IMR-90 (cell line): ENCODE data around the gene ALDH3A2. TPM values are rescaled to one million over a fixed set of nuclear protein-coding genes. Genes with fewer than 3 reads are reported as not detected.

Experiments used
- ATAC-seq: fragments of 200-7000 bp; cut with Tn5 transposase; 2 replicates; pipeline ENCODE4 v1.9.1; 2020; ENCODE audit warnings: low read depth, mild to moderate bottlenecking, moderate library complexity
- BruUV-seq: library from RNA; stranded (reverse); fragments of 400-500 nt; replicated peaks from 2 replicates; lab custom pipeline; 2021; lab: Mats Ljungman, UMichigan
- CTCF ChIA-PET: fragments of 300-600 bp; formaldehyde crosslinking; extraction: SDS; loops from one replicate; lab custom pipeline; 2021; ENCODE audit warnings: antibody characterized with exemption; lab: Yijun Ruan, JAX
- POLR2A ChIA-PET: fragments of 300-600 bp; sonication (Branson Sonifier 250); formaldehyde crosslinking; loops from one replicate; lab custom pipeline; 2022; ENCODE audit warnings: antibody characterized with exemption; ENCODE audit not compliant: unreplicated experiment; lab: Charles Lee
- DNase-seq: peaks from one replicate; pipeline ENCODE4 v3.0.0; 2013
- H2AFZ ChIP-seq: replicated peaks from 2 replicates; pipeline ENCODE3; 2013; ENCODE audit warnings: low read length, mild to moderate bottlenecking; ENCODE audit not compliant: poor library complexity
- H2AK5ac ChIP-seq: 2 replicates; pipeline ENCODE4 v1.6.1; 2013; ENCODE audit warnings: low read depth, low read length, inconsistent platforms
- H2AK9ac ChIP-seq: replicated peaks from 2 replicates; pipeline ENCODE3; 2013; ENCODE audit warnings: mild to moderate bottlenecking, low read depth, low read length, moderate library complexity; ENCODE audit not compliant: poor library complexity
- H2BK120ac ChIP-seq: 2 replicates; pipeline ENCODE4 v1.6.1; 2013; ENCODE audit warnings: low read depth, low read length, inconsistent platforms
- H2BK15ac ChIP-seq: 3 replicates; pipeline ENCODE4 v1.6.1; 2013; ENCODE audit warnings: low read depth, low read length, inconsistent platforms
- H2BK20ac ChIP-seq: 2 replicates; pipeline ENCODE4 v1.6.1; 2013; ENCODE audit warnings: low read depth, mild to moderate bottlenecking, inconsistent platforms, low read length, moderate library complexity
- H2BK5ac ChIP-seq: 2 replicates; pipeline ENCODE4 v1.6.1; 2013; ENCODE audit warnings: mild to moderate bottlenecking, low read depth, low read length, inconsistent platforms; ENCODE audit not compliant: poor library complexity, severe bottlenecking
- H3K14ac ChIP-seq: replicated peaks from 2 replicates; pipeline ENCODE4 v1.6.1; 2013; ENCODE audit warnings: low read depth, low read length, inconsistent platforms
- H3K18ac ChIP-seq: 2 replicates; pipeline ENCODE4 v1.6.1; 2013; ENCODE audit warnings: low read depth, low read length, control low read depth
- H3K23ac ChIP-seq: 2 replicates; pipeline ENCODE4 v1.6.1; 2013; ENCODE audit warnings: low read depth, low read length, inconsistent platforms
- H3K27ac ChIP-seq: 2 replicates; pipeline ENCODE4 v1.5.1; 2013; ENCODE audit warnings: mild to moderate bottlenecking, control low read depth, low read length; ENCODE audit not compliant: insufficient read depth
- H3K27me3 ChIP-seq: 2 replicates; pipeline ENCODE4 v1.6.1; 2013; ENCODE audit warnings: low read length; ENCODE audit not compliant: control insufficient read depth, insufficient read depth
- H3K36me3 ChIP-seq: 2 replicates; pipeline ENCODE4 v1.6.1; 2013; ENCODE audit warnings: low read length, mixed read lengths; ENCODE audit not compliant: control insufficient read depth, insufficient read depth
- H3K4ac ChIP-seq: 2 replicates; pipeline ENCODE4 v1.6.1; 2013; ENCODE audit warnings: low read depth, low read length, inconsistent platforms
- H3K4me1 ChIP-seq: 2 replicates; pipeline ENCODE4 v1.6.1; 2013; ENCODE audit warnings: low read length, mixed read lengths; ENCODE audit not compliant: control insufficient read depth, insufficient read depth
- H3K4me2 ChIP-seq: 2 replicates; pipeline ENCODE4 v1.6.1; 2013; ENCODE audit warnings: low read depth, mild to moderate bottlenecking, control low read depth, low read length, moderate library complexity
- H3K4me3 ChIP-seq: 2 replicates; pipeline ENCODE4 v1.5.1; 2013; ENCODE audit warnings: low read depth, mild to moderate bottlenecking, control low read depth, low read length, moderate library complexity; ENCODE audit not compliant: insufficient read depth
- H3K56ac ChIP-seq: 2 replicates; pipeline ENCODE4 v1.6.1; 2013; ENCODE audit warnings: low read length, inconsistent platforms; ENCODE audit not compliant: insufficient read depth; ENCODE audit errors: extremely low read depth
- H3K79me1 ChIP-seq, 2 experiments: 2 replicates each; pipeline ENCODE4 v1.6.1; 2013; ENCODE audit warnings: low read length in 2 of 2, inconsistent platforms in 1 of 2, low read depth in 1 of 2
- H3K9ac ChIP-seq: 2 replicates; pipeline ENCODE4 v1.6.1; 2013; ENCODE audit warnings: low read depth, low read length, control low read depth
- H3K9me1 ChIP-seq: 2 replicates; pipeline ENCODE4 v1.6.1; 2013; ENCODE audit warnings: low read length, inconsistent platforms; ENCODE audit not compliant: insufficient read depth
- H3K9me3 ChIP-seq: 2 replicates; pipeline ENCODE4 v1.6.1; 2013; ENCODE audit warnings: low read length; ENCODE audit not compliant: control insufficient read depth, insufficient read depth
- H4K20me1 ChIP-seq: 2 replicates; pipeline ENCODE4 v1.6.1; 2013; ENCODE audit warnings: low read length, inconsistent platforms; ENCODE audit not compliant: insufficient read depth
- H4K5ac ChIP-seq: 2 replicates; pipeline ENCODE4 v1.6.1; 2013; ENCODE audit warnings: mild to moderate bottlenecking, low read depth, low read length, control low read depth
- H4K8ac ChIP-seq, 2 experiments: 2 replicates each; pipeline ENCODE4 v1.6.1; 2013; ENCODE audit warnings: low read depth in 2 of 2, low read length in 2 of 2, control low read depth in 1 of 2, inconsistent platforms in 1 of 2
- H4K91ac ChIP-seq: 2 replicates; pipeline ENCODE4 v1.6.1; 2013; ENCODE audit warnings: low read depth, low read length, inconsistent platforms; ENCODE audit not compliant: insufficient read depth
- BHLHE40 ChIP-seq: fragments of 150-350 bp; IDR thresholded peaks from 2 replicates; pipeline ENCODE4 v1.6.1; 2016; ENCODE audit warnings: mild to moderate bottlenecking, low read depth, low read length
- CEBPB ChIP-seq: IDR thresholded peaks from 2 replicates; pipeline ENCODE4 v1.6.1; 2012; ENCODE audit warnings: low read depth, low read length, improper control_type of control experiment
- CHD1 ChIP-seq: IDR thresholded peaks from 2 replicates; pipeline ENCODE4 v1.6.1; 2012; ENCODE audit warnings: low read depth, low read length, improper control_type of control experiment
- ELK1 ChIP-seq: fragments of 150-350 bp; IDR thresholded peaks from 2 replicates; pipeline ENCODE4 v1.6.1; 2016; ENCODE audit warnings: low read depth, mild to moderate bottlenecking, low read length, moderate library complexity, borderline replicate concordance
- FOS ChIP-seq: fragments of 150-350 bp; IDR thresholded peaks from 2 replicates; pipeline ENCODE4 v1.6.1; 2016; ENCODE audit warnings: low read depth, low read length
- MAFK ChIP-seq: IDR thresholded peaks from 2 replicates; pipeline ENCODE4 v1.6.1; 2012; ENCODE audit warnings: low read depth, low read length, improper control_type of control experiment
- MAZ ChIP-seq: IDR thresholded peaks from 2 replicates; pipeline ENCODE4 v1.6.1; 2012; ENCODE audit warnings: low read depth, mild to moderate bottlenecking, low read length, improper control_type of control experiment, moderate library complexity, borderline replicate concordance
- MXI1 ChIP-seq: IDR thresholded peaks from 2 replicates; pipeline ENCODE4 v1.6.1; 2012; ENCODE audit warnings: low read depth, mild to moderate bottlenecking, low read length, moderate library complexity, borderline replicate concordance
- NFE2L2 ChIP-seq: fragments of 150-350 bp; IDR thresholded peaks from 2 replicates; pipeline ENCODE4 v1.6.1; 2016; ENCODE audit warnings: low read depth, mild to moderate bottlenecking, low read length
- POLR2A ChIP-seq: IDR thresholded peaks from 2 replicates; pipeline ENCODE4 v1.6.1; 2012; ENCODE audit warnings: mild to moderate bottlenecking, low read depth, low read length
- RFX5 ChIP-seq: IDR thresholded peaks from 2 replicates; pipeline ENCODE4 v1.8.0; 2012; ENCODE audit warnings: low read depth, mild to moderate bottlenecking, low read length, moderate library complexity
- SMC3 ChIP-seq: fragments of 150-350 bp; IDR thresholded peaks from 2 replicates; pipeline ENCODE4 v1.6.1; 2016; ENCODE audit warnings: low read depth, mild to moderate bottlenecking, antibody characterized with exemption, low read length, moderate library complexity
- WGBS, 2 experiments: methylation state at CpG; one replicate each; pipeline versions ENCODE4 v1.1.5 to v1.1.7; 2013; ENCODE audit warnings: missing lambda C conversion rate in 2 of 2; ENCODE audit not compliant: insufficient read length in 1 of 2; ENCODE audit errors: extremely low coverage in 2 of 2; 5-methylcytosine and 5-hydroxymethylcytosine counted together
- dilution Hi-C: fragments of 300-500 bp; cut with HindIII; formaldehyde crosslinking; loops from one replicate; pipeline ENCODE4 v1.14.3; 2018; ENCODE audit warnings: low sequenced_read_pairs; ENCODE audit not compliant: unreplicated experiment
- in situ Hi-C: fragments of 300-500 bp; cut with MboI; formaldehyde crosslinking; loops from 3 replicates; pipeline ENCODE4 v1.14.3; 2019; ENCODE audit warnings: low sequenced_read_pairs, inconsistent platforms, mixed read lengths
- intact Hi-C: fragments of 100-400 bp; cut with micrococcal nuclease; formaldehyde crosslinking; loops from 2 replicates; pipeline ENCODE4 v1.10.0; 2022
- polyA plus RNA-seq, 3 experiments: library from polyadenylated mRNA; depleted of rRNA; stranded (reverse); fragments of >200 nt; gene quantifications; 2 replicates each; pipeline ENCODE4 v1.2.3, GENCODE V29; 2012; ENCODE audit warnings: low replicate concordance in 1 of 3
- total RNA-seq: library from RNA; depleted of rRNA; stranded (reverse); fragments of >200 nt; gene quantifications from 2 replicates; pipeline ENCODE4 v1.2.3, GENCODE V29; 2012
- TF ChIP-seq, protein P1 (sequence below): fragments of 150-350 bp; IDR thresholded peaks from 2 replicates; pipeline ENCODE4 v1.6.1; 2017; ENCODE audit warnings: mild to moderate bottlenecking, antibody characterized with exemption, low read length, low read depth
- TF ChIP-seq, protein P2 (sequence below): conservative IDR thresholded peaks from 2 replicates; pipeline ENCODE4 v1.5.1; 2012; ENCODE audit warnings: mild to moderate bottlenecking, low read depth, low read length, improper control_type of control experiment

Gene ALDH3A2
- total and polyA plus RNA-seq, 2 of the 4 experiments (the other 2 are of a cell fraction), result 4.0 to 7.9 TPM

GRCh38 chr17:19705771-19706770 lies 57.5 kb downstream of the ALDH3A2 start:
- Histone ChIP-seq H2BK15ac (no peak overlapping the region), H3K56ac (no peak overlapping the region), H4K8ac (no peak overlapping the region), H3K4me2 (no peak overlapping the region), H4K91ac (no peak overlapping the region), H3K18ac (no peak overlapping the region), H2BK120ac (no peak overlapping the region), H4K20me1 (no peaks in the 10 kb centered on the region), H3K79me1 (no peaks in the 10 kb centered on the region), H2BK20ac (no peak overlapping the region), H4K5ac (no peak overlapping the region), H2AK9ac (no peak overlapping the region), H3K14ac (no peak overlapping the region), H2BK5ac (no peak overlapping the region), H3K36me3 (no peaks in the 10 kb centered on the region), H3K9me1 (no peaks in the 10 kb centered on the region), H3K9ac (no peak overlapping the region), H3K4ac (no peak overlapping the region), H3K23ac (no peak overlapping the region), H3K27me3 (peaks cover 24% of the 10 kb centered on the region), H3K9me3 (no peaks in the 10 kb centered on the region), H2AFZ (no peak overlapping the region), H2AK5ac (no peak overlapping the region), H3K4me1 (no peaks in the 10 kb centered on the region; the same call in 1 of the 2 replicates), H3K4me3 (no peak overlapping the region), H3K27ac (no peak overlapping the region)
- no TSS peak for BruUV-seq
- dilution Hi-C loops, result no loop called here
- ChIA-PET CTCF (interaction anchor here (0.6 kb wide), 1 partner anchor 324 kb away, joined by 3 read pairs; no protein-coding TSS in a partner anchor), POLR2A (interaction anchor here (0.6 kb wide), 1 partner anchor 143 kb away, joined by 15 read pairs; no protein-coding TSS in a partner anchor)
- DNase-seq (no peak), ATAC-seq (no peak)
- in situ Hi-C loops, result no loop called here
- intact Hi-C loops, result no loop called here
- 75% methylated on average over 11 of the region's 22 CpGs; no CpG with 5 or more reads in 1 of the 2 experiments for WGBS, 2 experiments
- no peak for TF ChIP-seq NFE2L2
- TF ChIP-seq CEBPB, result no peak
- TF ChIP-seq CHD1, result no peak
- no peak for TF ChIP-seq MAFK
- TF ChIP-seq BHLHE40, result no peak
- no peak for TF ChIP-seq POLR2A
- TF ChIP-seq FOS, result no peak
- no peak for TF ChIP-seq RFX5
- TF ChIP-seq, protein P1, sequence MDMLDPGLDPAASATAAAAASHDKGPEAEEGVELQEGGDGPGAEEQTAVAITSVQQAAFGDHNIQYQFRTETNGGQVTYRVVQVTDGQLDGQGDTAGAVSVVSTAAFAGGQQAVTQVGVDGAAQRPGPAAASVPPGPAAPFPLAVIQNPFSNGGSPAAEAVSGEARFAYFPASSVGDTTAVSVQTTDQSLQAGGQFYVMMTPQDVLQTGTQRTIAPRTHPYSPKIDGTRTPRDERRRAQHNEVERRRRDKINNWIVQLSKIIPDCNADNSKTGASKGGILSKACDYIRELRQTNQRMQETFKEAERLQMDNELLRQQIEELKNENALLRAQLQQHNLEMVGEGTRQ, result no peak
- TF ChIP-seq, protein P2, sequence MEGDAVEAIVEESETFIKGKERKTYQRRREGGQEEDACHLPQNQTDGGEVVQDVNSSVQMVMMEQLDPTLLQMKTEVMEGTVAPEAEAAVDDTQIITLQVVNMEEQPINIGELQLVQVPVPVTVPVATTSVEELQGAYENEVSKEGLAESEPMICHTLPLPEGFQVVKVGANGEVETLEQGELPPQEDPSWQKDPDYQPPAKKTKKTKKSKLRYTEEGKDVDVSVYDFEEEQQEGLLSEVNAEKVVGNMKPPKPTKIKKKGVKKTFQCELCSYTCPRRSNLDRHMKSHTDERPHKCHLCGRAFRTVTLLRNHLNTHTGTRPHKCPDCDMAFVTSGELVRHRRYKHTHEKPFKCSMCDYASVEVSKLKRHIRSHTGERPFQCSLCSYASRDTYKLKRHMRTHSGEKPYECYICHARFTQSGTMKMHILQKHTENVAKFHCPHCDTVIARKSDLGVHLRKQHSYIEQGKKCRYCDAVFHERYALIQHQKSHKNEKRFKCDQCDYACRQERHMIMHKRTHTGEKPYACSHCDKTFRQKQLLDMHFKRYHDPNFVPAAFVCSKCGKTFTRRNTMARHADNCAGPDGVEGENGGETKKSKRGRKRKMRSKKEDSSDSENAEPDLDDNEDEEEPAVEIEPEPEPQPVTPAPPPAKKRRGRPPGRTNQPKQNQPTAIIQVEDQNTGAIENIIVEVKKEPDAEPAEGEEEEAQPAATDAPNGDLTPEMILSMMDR, result no peak
- TF ChIP-seq MAZ, result no peak
- TF ChIP-seq ELK1, result no peak
- TF ChIP-seq SMC3, result no peak
- TF ChIP-seq MXI1, result no peak
